SKM-1 (cell line): Measurements from ENCODE around the gene COX17.
A peak's percentile ranks its signal among the peaks of the same experiment; 100 is the strongest.

Experiments
- DNase-seq: peaks from one replicate; lab custom pipeline; 2025; ENCODE audit not compliant: unreplicated experiment; lab: John Stamatoyannopoulos, UW

COX17 gene

DNA sequence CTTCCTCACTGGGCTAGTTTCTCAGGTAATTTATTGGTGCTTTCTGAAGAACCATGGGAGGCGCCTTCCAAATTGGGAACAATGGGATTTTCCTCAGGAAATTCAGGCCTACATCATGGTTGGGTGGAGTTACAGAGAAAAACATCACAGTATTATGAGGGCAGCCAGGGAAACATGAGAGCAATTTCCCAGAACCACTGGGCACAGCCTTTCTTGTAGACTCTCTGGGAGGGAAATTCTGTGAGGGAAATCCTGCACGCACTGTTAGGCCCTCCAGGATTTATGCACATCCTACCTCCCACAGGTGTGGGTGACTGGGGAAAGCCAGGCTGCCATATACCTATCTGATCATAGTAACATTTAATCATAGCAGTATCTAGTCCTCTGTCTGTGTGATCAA, 30.0 kb downstream of the COX17 start:
- DNase-seq = no peak

DNA sequence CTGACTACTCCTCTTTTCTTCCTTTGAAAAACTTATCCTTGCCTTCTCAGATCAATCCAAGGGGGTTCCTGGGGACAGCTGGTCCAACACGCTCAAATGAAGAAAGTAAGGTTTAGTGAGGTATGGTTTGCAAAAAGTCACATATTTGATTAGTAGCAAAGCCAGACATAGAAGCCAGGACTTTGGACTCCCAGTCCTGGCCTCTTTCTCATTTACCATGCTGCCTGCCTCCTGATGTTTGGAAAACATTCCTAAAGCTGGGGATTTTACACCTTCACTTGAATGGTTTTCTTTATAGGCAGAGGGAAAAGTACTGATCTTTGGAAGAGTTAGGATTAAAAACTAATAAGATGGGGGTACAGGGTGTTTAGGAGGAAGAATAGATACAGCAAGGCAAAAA, 31.4 kb downstream of the COX17 start:
- DNase-seq = no peak

DNA sequence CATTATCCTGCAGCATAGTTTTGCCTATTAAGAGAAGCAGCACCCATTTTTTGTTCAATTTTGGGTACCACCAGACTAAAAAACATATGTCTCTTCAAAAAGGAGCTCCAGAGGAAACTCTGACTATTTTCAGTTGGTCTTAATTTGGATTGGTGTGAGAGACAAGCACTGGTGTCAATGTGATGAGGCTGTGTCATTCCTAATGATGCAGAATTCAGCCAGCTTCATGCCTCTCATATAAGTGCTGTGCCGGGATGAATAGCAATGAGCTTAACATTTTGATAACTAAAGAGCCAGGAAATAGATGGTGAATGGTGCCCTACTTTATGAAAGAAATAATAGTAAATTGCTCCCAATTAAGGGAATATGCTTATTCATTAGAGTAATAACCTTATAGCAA, 32.7 kb downstream of the COX17 start:
- no peak for DNase-seq

GRCh38 chr3:119643528-119643927, 33.7 kb downstream of the COX17 start:
- DNase-seq = no peak

- DNase-seq = no peak
These were observed 34.3 kb downstream of the COX17 start for GRCh38 chr3:119642746-119643473.

DNA sequence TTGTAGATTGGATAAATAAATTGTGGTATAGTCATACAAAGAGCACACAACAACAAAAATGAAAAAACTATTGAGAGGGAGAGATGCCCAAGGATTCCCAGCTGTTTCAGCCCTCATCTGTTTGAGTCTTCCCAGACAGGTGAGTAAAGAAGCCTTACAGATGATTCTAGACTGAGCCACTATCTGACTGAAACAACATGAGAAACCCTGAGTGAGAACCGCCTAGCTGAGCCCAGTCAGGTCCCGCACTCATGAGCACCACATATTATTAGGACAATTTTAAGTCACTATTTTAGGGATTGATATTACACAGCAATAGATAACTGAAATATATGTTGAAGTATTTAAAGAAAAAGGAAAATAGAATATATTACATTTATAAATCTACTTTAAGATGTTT, 35.8 kb downstream of the COX17 start:
- DNase-seq = no peak

GRCh38 chr3:119639494-119640350, 37.5 kb downstream of the COX17 start:
- no peak for DNase-seq

- DNase-seq = no peak
These were observed 39.3 kb downstream of the COX17 start for GRCh38 chr3:119637679-119638477.

- no peak for DNase-seq
These were observed 40.2 kb downstream of the COX17 start for GRCh38 chr3:119636891-119637611.

- no peak for DNase-seq
These were observed 41.0 kb downstream of the COX17 start for GRCh38 chr3:119636249-119636648.

DNA sequence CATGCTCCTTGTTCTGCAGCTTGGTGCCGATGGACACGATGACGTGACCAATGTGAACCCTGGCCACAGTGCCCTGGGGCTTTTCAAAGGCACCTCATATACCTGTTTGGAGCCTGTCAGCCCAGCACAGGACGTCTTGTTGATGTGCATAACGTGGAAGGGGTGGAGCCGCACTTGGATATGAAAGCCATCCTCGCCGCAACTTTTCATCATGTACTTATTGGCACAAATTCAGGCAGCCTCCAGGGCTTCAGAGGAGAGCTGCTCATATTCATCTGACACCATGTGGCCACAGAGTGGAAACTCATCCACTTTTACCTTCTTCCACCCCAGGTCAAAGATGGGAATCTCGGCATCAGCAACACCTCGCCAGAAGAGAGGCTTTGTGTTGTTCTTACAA, 41.5 kb downstream of the COX17 start:
- no peak for DNase-seq

- DNase-seq = no peak
These were observed 44.4 kb downstream of the COX17 start for GRCh38 chr3:119632829-119633228.

DNA sequence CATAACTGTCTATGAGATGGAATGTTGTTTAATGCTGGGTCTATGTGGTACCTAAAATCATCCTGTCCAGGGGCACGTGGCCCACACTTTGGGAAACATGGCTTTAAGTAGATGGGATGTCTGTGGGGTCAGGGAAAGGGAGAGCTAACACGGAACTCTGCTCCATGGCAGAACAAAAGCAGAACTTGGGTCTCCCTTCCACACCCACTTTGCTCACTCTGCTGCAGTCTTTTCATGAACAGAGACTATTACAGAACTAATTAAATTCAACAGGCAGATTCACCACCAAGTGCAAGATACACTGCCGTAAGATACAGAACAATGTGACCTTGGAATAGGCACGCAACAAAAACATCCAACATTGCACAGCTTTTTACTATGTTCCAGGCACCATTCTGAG, 45.0 kb downstream of the COX17 start:
- no peak for DNase-seq

GRCh38 chr3:119631516-119631915, 45.7 kb downstream of the COX17 start:
- no peak for DNase-seq

DNA sequence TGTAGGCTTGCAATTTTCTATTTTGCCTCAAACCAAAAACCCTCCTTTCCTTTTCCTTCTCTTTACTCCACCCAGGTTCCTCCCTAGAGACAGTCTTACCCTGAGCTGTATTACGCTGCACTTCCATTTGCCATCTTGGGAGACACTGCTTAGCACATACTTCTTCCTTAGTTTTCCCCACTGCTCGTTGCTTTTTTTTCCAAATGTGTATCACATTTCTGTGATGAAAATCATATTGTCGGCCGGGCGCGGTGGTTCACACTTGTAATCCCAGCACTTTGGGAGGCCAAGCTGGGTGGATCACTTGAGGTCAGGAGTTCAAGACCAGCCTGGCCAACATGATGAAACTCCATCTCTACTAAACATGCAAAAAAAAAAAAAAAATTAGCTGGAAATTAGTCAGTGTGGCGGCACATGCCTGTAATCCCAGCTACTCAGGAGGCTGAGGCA, 46.3 kb downstream of the COX17 start:
- DNase-seq = no peak

GRCh38 chr3:119630128-119630879, 46.9 kb downstream of the COX17 start:
- peak; percentile 36 for DNase-seq

- no peak for DNase-seq
These were observed 48.3 kb downstream of the COX17 start for GRCh38 chr3:119628816-119629445.

GRCh38 chr3:119628390-119628789, 48.8 kb downstream of the COX17 start:
- DNase-seq = no peak

DNA sequence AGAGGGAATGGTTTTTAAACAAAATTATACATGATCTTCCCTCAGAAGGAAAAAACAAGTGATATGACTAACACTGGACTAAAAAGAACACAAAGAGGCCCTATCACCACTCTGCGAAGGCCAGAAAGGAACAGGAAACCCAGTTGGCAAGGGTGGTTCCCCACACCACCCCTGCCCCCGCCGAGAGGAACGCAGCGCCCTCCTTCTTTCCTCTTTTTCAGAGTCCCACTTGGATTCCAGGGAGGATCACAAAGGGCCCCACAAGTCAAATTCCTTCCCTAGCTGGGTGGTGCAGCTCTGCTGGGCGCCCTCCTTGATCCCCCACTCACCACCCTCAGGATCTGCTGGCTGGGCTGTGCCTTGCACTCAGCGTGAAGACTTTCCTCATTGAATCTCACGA, 49.7 kb downstream of the COX17 start:
- DNase-seq = no peak

- no peak for DNase-seq
These were observed 51.0 kb downstream of the COX17 start for GRCh38 chr3:119626196-119626595.
